IMR-90 (cell line): ENCODE measurements around the gene RFTN2.
"Not testable (repeated sequence)": the region's sequence is repeated elsewhere in the genome, so short reads cannot be mapped to it uniquely, and the experiment has no call there.

Source experiments
- BHLHE40 ChIP-seq: fragments of 150-350 bp; IDR thresholded peaks from 2 replicates; pipeline ENCODE4 v1.6.1; 2016; ENCODE audit warnings: mild to moderate bottlenecking, low read depth, low read length
- CEBPB ChIP-seq: IDR thresholded peaks from 2 replicates; pipeline ENCODE4 v1.6.1; 2012; ENCODE audit warnings: low read depth, low read length, improper control_type of control experiment
- FOS ChIP-seq: fragments of 150-350 bp; IDR thresholded peaks from 2 replicates; pipeline ENCODE4 v1.6.1; 2016; ENCODE audit warnings: low read depth, low read length
- MAZ ChIP-seq: IDR thresholded peaks from 2 replicates; pipeline ENCODE4 v1.6.1; 2012; ENCODE audit warnings: low read depth, mild to moderate bottlenecking, low read length, improper control_type of control experiment, moderate library complexity, borderline replicate concordance
- MXI1 ChIP-seq: IDR thresholded peaks from 2 replicates; pipeline ENCODE4 v1.6.1; 2012; ENCODE audit warnings: low read depth, mild to moderate bottlenecking, low read length, moderate library complexity, borderline replicate concordance
- NFE2L2 ChIP-seq: fragments of 150-350 bp; IDR thresholded peaks from 2 replicates; pipeline ENCODE4 v1.6.1; 2016; ENCODE audit warnings: low read depth, mild to moderate bottlenecking, low read length
- POLR2A ChIP-seq: IDR thresholded peaks from 2 replicates; pipeline ENCODE4 v1.6.1; 2012; ENCODE audit warnings: mild to moderate bottlenecking, low read depth, low read length
- RAD21 ChIP-seq: IDR thresholded peaks from 2 replicates; pipeline ENCODE4 v1.6.1; 2012; ENCODE audit warnings: low read length, improper control_type of control experiment
- RCOR1 ChIP-seq: IDR thresholded peaks from 2 replicates; pipeline ENCODE4 v1.6.1; 2012; ENCODE audit warnings: mild to moderate bottlenecking, low read length, improper control_type of control experiment; ENCODE audit not compliant: insufficient replicate concordance
- RFX5 ChIP-seq: IDR thresholded peaks from 2 replicates; pipeline ENCODE4 v1.8.0; 2012; ENCODE audit warnings: low read depth, mild to moderate bottlenecking, low read length, moderate library complexity
- SMC3 ChIP-seq: fragments of 150-350 bp; IDR thresholded peaks from 2 replicates; pipeline ENCODE4 v1.6.1; 2016; ENCODE audit warnings: low read depth, mild to moderate bottlenecking, antibody characterized with exemption, low read length, moderate library complexity
- USF2 ChIP-seq: fragments of 150-350 bp; IDR thresholded peaks from 2 replicates; pipeline ENCODE4 v1.6.1; 2017; ENCODE audit warnings: mild to moderate bottlenecking, antibody characterized with exemption, low read length, low read depth
- TF ChIP-seq, protein P1 (sequence below): conservative IDR thresholded peaks from 2 replicates; pipeline ENCODE4 v1.5.1; 2012; ENCODE audit warnings: mild to moderate bottlenecking, low read depth, low read length, improper control_type of control experiment
- TF ChIP-seq, protein P2 (sequence below): fragments of 150-350 bp; IDR thresholded peaks from 2 replicates; pipeline ENCODE4 v1.6.1; 2016; ENCODE audit warnings: low read depth, mild to moderate bottlenecking, low read length, moderate library complexity, borderline replicate concordance

GRCh38 chr2:197709140-197709539 lies 33.8 kb upstream of the RFTN2 start:
- TF ChIP-seq, protein P1, sequence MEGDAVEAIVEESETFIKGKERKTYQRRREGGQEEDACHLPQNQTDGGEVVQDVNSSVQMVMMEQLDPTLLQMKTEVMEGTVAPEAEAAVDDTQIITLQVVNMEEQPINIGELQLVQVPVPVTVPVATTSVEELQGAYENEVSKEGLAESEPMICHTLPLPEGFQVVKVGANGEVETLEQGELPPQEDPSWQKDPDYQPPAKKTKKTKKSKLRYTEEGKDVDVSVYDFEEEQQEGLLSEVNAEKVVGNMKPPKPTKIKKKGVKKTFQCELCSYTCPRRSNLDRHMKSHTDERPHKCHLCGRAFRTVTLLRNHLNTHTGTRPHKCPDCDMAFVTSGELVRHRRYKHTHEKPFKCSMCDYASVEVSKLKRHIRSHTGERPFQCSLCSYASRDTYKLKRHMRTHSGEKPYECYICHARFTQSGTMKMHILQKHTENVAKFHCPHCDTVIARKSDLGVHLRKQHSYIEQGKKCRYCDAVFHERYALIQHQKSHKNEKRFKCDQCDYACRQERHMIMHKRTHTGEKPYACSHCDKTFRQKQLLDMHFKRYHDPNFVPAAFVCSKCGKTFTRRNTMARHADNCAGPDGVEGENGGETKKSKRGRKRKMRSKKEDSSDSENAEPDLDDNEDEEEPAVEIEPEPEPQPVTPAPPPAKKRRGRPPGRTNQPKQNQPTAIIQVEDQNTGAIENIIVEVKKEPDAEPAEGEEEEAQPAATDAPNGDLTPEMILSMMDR: not testable (repeated sequence)
- TF ChIP-seq, protein P2, sequence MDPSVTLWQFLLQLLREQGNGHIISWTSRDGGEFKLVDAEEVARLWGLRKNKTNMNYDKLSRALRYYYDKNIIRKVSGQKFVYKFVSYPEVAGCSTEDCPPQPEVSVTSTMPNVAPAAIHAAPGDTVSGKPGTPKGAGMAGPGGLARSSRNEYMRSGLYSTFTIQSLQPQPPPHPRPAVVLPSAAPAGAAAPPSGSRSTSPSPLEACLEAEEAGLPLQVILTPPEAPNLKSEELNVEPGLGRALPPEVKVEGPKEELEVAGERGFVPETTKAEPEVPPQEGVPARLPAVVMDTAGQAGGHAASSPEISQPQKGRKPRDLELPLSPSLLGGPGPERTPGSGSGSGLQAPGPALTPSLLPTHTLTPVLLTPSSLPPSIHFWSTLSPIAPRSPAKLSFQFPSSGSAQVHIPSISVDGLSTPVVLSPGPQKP: not testable (repeated sequence)
- TF ChIP-seq CEBPB, BHLHE40, RAD21, POLR2A, MXI1, MAZ, RFX5, SMC3, FOS, RCOR1, USF2, NFE2L2: not testable (repeated sequence)
